HL-60 (cell line): ENCODE measurements around the gene LRRC43.

Experiments used
- DNase-seq, 2 experiments: peaks; one replicate each; pipeline ENCODE4 v3.0.0-alpha.2; 2010 to 2020; ENCODE audit warnings: low read depth in 1 of 2, low spot score in 1 of 2
- H3K27ac ChIP-seq: fragments of 250-450 bp; sonication (Bioruptor Pico); replicated peaks from 2 replicates; pipeline ENCODE4 v1.5.1; 2020; ENCODE audit warnings: mild to moderate bottlenecking, moderate library complexity
- H3K27me3 ChIP-seq: fragments of 250-450 bp; sonication (Bioruptor Pico); 2 replicates; pipeline ENCODE4 v1.5.1; 2021; ENCODE audit warnings: mild to moderate bottlenecking, moderate library complexity; ENCODE audit not compliant: insufficient read depth, poor library complexity, severe bottlenecking
- H3K4me3 ChIP-seq: replicated peaks from 2 replicates; pipeline ENCODE4 v1.5.1; 2011; ENCODE audit warnings: mild to moderate bottlenecking, control low read depth, low read length; ENCODE audit not compliant: insufficient read depth
- GABPA ChIP-seq: IDR thresholded peaks from 2 replicates; pipeline ENCODE4 v1.6.1; 2012; ENCODE audit warnings: low read depth
- POLR2AphosphoS5 ChIP-seq: IDR thresholded peaks from 2 replicates; pipeline ENCODE4 v1.6.1; 2012; ENCODE audit warnings: low read depth
- SPI1 ChIP-seq: IDR thresholded peaks from 2 replicates; pipeline ENCODE4 v1.6.1; 2012; ENCODE audit warnings: low read depth, mild to moderate bottlenecking, borderline replicate concordance
- TF ChIP-seq, protein P1 (sequence below): IDR thresholded peaks from one replicate; pipeline ENCODE4 v1.5.1; 2011; ENCODE audit warnings: low read length, control low read depth, inconsistent platforms; ENCODE audit not compliant: insufficient read depth
- TF ChIP-seq, protein P2 (sequence below): IDR thresholded peaks from 2 replicates; pipeline ENCODE4 v1.6.1; 2012; ENCODE audit warnings: low read depth; ENCODE audit not compliant: insufficient replicate concordance

LRRC43 gene

DNA sequence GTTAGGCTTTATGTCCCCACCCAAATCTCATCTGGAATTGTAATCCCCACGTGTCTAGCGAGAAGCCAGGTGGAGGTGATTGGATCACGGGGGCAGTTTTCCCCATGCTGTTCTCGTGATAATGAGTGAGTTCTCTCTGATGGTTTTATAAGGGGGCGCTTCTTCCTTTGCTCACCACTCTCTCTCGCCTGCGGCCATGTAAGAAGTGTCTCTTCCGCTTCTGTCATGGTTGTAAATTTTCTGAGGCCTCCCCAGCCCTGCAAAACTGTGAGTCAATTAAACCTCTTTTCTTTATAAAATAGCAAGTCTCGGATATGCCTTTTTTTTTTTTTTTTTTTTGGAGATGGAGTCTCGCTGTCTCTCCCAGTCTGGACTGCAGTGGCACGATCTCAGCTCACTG, 22.2 kb upstream of the LRRC43 start:
- Histone ChIP-seq H3K27me3 (no peaks in the 10 kb centered on the region), H3K27ac (no peak overlapping the region), H3K4me3 (no peak overlapping the region)
- no peak for DNase-seq
- TF ChIP-seq GABPA (no peak), SPI1 (no peak), POLR2AphosphoS5 (no peak)
- TF ChIP-seq, protein P1, sequence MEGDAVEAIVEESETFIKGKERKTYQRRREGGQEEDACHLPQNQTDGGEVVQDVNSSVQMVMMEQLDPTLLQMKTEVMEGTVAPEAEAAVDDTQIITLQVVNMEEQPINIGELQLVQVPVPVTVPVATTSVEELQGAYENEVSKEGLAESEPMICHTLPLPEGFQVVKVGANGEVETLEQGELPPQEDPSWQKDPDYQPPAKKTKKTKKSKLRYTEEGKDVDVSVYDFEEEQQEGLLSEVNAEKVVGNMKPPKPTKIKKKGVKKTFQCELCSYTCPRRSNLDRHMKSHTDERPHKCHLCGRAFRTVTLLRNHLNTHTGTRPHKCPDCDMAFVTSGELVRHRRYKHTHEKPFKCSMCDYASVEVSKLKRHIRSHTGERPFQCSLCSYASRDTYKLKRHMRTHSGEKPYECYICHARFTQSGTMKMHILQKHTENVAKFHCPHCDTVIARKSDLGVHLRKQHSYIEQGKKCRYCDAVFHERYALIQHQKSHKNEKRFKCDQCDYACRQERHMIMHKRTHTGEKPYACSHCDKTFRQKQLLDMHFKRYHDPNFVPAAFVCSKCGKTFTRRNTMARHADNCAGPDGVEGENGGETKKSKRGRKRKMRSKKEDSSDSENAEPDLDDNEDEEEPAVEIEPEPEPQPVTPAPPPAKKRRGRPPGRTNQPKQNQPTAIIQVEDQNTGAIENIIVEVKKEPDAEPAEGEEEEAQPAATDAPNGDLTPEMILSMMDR: no peak
- TF ChIP-seq, protein P2, sequence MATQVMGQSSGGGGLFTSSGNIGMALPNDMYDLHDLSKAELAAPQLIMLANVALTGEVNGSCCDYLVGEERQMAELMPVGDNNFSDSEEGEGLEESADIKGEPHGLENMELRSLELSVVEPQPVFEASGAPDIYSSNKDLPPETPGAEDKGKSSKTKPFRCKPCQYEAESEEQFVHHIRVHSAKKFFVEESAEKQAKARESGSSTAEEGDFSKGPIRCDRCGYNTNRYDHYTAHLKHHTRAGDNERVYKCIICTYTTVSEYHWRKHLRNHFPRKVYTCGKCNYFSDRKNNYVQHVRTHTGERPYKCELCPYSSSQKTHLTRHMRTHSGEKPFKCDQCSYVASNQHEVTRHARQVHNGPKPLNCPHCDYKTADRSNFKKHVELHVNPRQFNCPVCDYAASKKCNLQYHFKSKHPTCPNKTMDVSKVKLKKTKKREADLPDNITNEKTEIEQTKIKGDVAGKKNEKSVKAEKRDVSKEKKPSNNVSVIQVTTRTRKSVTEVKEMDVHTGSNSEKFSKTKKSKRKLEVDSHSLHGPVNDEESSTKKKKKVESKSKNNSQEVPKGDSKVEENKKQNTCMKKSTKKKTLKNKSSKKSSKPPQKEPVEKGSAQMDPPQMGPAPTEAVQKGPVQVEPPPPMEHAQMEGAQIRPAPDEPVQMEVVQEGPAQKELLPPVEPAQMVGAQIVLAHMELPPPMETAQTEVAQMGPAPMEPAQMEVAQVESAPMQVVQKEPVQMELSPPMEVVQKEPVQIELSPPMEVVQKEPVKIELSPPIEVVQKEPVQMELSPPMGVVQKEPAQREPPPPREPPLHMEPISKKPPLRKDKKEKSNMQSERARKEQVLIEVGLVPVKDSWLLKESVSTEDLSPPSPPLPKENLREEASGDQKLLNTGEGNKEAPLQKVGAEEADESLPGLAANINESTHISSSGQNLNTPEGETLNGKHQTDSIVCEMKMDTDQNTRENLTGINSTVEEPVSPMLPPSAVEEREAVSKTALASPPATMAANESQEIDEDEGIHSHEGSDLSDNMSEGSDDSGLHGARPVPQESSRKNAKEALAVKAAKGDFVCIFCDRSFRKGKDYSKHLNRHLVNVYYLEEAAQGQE: no peak

DNA sequence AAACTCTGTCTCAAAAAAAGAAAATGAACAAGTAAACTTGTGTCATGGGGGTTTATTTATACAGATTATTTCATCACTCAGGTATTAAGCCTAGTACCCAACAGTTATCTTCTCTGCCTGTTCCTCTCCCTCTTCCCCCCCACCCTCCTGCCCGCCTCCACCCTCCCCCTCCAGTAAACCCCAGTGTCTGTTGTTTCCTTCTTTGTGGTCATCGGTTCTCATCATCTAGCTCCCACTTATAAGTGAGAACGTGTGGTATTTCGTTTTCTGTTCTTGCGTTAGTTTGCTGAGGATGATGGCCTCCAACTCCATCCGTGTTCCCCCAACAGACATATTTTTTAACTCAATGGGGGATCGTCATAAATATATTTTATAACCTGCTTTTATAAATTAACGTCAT, 21.2 kb upstream of the LRRC43 start:
- DNase-seq: peak in 1 of 2 experiments; percentile 9
- no peaks in the 10 kb centered on the region for H3K27me3 ChIP-seq
- TF ChIP-seq POLR2AphosphoS5: no peak
- TF ChIP-seq SPI1: no peak
- TF ChIP-seq, protein P1: no peak
- H3K4me3 ChIP-seq: no peak overlapping the region
- no peak overlapping the region for H3K27ac ChIP-seq

DNA sequence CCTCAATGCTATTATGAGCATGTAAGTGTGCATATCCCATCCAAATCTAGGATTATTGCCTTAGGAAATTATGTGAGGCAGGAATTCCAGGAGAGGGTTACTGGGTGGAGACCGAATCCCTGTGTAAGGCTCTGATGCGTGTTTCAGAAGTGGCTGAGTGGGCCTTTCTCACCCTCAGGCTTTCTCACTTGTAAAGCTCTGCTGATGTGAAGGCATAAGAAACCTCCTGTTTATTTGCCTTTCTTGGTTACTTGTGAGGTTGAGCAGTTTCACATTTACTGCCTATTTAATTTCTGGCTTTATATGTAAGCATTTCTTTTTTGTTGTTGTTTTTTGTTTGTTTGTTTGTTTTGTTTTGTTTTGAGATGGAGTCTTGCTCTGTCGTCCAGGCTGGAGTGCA, 19.9 kb upstream of the LRRC43 start:
- Histone ChIP-seq H3K27ac (no peak overlapping the region), H3K27me3 (no peaks in the 10 kb centered on the region), H3K4me3 (no peak overlapping the region)
- no peak for DNase-seq
- TF ChIP-seq POLR2AphosphoS5: no peak
- no peak for TF ChIP-seq GABPA
- TF ChIP-seq, protein P1: no peak
- no peak for TF ChIP-seq SPI1
- TF ChIP-seq, protein P2: no peak
